ENCODE results near the gene KPNA6. TPM values are rescaled to one million over a fixed set of nuclear protein-coding genes. Genes with fewer than 3 reads are reported as not detected.
"Not testable (repeated sequence)": the region's sequence is repeated elsewhere in the genome, so short reads cannot be mapped to it uniquely, and the experiment has no call there.

KPNA6 gene
- 10 to 100 TPM; 59.6 to 82.8 TPM for total RNA-seq

DNA sequence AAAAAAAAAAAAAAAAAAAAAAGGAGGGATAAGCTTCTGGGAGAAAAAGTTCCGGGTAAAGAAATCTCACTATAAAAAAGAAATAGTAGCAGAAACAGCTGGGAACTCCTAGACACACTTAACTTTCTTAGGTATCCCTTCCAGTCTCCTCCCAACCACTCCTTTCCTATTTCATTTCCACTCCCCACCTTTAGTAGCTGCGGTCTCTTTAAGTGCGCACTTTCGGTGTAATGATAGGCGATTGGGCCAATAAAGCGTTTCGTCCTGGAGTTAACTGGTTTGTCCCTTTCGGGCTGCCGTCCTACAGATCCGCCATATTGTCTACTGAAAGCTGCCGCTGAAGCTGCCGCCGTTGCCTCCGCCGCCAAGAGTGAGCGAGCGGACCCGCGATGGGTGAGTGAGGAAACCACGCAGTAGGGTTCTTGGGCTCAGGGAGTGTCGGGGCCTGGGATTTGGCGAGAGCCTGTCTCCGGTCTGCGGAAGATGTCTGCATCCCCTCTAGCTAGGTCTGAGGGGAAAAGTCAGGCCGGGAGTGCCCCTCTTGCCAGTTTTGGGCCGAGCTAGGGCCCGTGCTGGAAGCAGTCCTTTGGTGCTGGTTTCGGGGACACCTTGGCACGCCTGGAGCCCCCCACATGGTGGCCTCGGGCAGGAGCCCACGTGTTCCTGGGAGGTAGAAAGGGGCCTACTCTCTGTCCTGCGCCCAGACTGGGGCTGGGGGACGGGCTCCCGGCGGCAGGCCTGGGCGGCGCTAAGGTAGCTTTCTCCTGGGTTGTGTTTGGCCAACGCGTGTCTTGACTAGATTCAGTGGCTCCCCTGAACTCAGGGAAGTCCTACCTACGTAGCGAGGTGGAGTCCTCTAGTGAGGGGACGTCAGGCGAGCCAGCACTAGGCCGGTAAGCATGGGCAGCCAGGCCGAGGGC lies at the start of gene KPNA6:
Gene KPNA6, plus strand, starts transcription at position 315 of the 920 bp plus-strand sequence. Its CDS starts 75 bp downstream, at position 390.
- H3K4me1 Mint-ChIP-seq: peaks cover 39% of the 10 kb centered on the region
- ATAC-seq (peak; percentile 87), DNase-seq (peak; percentile 95)
- no peaks in the 10 kb centered on the region for H3K27me3 Mint-ChIP-seq
- H3K4me3 Mint-ChIP-seq: peak within 1 kb of the TSS; percentile 96
- H3K36me3 Mint-ChIP-seq: peaks cover 4% of the 10 kb centered on the region
- CTCF ChIA-PET: interaction anchor here (0.7 to 4.5 kb wide), 24 partner anchors 10 to 362 kb away, joined by 3 to 32 read pairs (median 4); partner anchors contain the start of genes CCDC28B, TMEM39B and TXLNA
- H3K9me3 Mint-ChIP-seq (ENCODE audit: low read depth): no peaks in the 10 kb centered on the region
- peak within 1 kb of the TSS; percentile 95 for H3K27ac Mint-ChIP-seq

DNA sequence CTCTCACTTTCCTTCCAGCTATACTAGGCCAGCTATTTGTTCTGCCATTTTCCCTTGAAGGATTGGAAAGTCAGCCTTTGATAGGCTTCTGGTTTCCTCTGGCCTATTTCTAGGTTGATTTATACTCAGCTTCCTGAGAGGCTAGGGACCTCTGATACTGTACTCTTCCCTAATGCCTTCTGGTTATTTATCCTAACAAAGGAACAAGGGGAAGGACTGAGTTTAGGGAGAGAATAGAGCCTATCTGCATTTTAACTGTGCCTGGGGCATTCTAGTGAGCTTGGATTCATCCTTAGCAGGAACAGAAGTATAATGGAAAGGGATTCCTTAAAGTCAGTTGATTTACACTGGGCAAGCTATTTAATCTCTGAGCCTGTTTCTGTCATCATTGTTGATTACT lies 46.9 kb upstream of the KPNA6 start:
- no peak overlapping the region for H3K4me3 Mint-ChIP-seq
- H3K27me3 Mint-ChIP-seq: no peaks in the 10 kb centered on the region
- CTCF ChIA-PET: interaction anchor here (0.8 to 1.0 kb wide), 2 partner anchors 12 to 21 kb away, joined by 3 to 4 read pairs; partner anchors contain the start of gene TMEM39B
- no peak for DNase-seq
- no peaks in the 10 kb centered on the region for H3K9me3 Mint-ChIP-seq (ENCODE audit: low read depth)
- peaks cover 12% of the 10 kb centered on the region for H3K4me1 Mint-ChIP-seq
- H3K27ac Mint-ChIP-seq: peak overlapping the region; percentile 7
- ATAC-seq: no peak
- peaks cover 40% of the 10 kb centered on the region for H3K36me3 Mint-ChIP-seq

GRCh38 chr1:32062867-32063230 lies 45.0 kb upstream of the KPNA6 start:
- no peaks in the 10 kb centered on the region for H3K9me3 Mint-ChIP-seq (ENCODE audit: low read depth)
- H3K36me3 Mint-ChIP-seq: peaks cover 31% of the 10 kb centered on the region
- CTCF ChIA-PET: interaction anchor here (0.6 to 2.2 kb wide), 17 partner anchors 8 to 898 kb away, joined by 3 to 12 read pairs (median 3); partner anchors contain the start of gene TMEM39B
- peak overlapping the region; percentile 55 for H3K27ac Mint-ChIP-seq
- H3K27me3 Mint-ChIP-seq: no peaks in the 10 kb centered on the region
- no peak for ATAC-seq
- no peak for DNase-seq
- H3K4me1 Mint-ChIP-seq: peaks cover 18% of the 10 kb centered on the region
- no peak overlapping the region for H3K4me3 Mint-ChIP-seq

GRCh38 chr1:32063261-32063681 lies 44.6 kb upstream of the KPNA6 start:
- ATAC-seq (peak; percentile 58), DNase-seq (no peak)
- Mint-ChIP-seq H3K36me3 (peaks cover 30% of the 10 kb centered on the region), H3K4me1 (peaks cover 18% of the 10 kb centered on the region), H3K27me3 (no peaks in the 10 kb centered on the region), H3K4me3 (no peak overlapping the region), H3K27ac (no peak overlapping the region), H3K9me3 (ENCODE audit: low read depth) (no peaks in the 10 kb centered on the region)
- CTCF ChIA-PET: interaction anchor here (0.6 to 2.2 kb wide), 16 partner anchors 9 to 899 kb away, joined by 3 to 12 read pairs (median 3); partner anchors contain the start of gene TMEM39B

- H3K27ac Mint-ChIP-seq; DNase-seq; H3K27me3 Mint-ChIP-seq; H3K4me3 Mint-ChIP-seq; H3K9me3 Mint-ChIP-seq (ENCODE audit: low read depth): not testable (repeated sequence)
- Mint-ChIP-seq H3K4me1 (peaks cover 18% of the 10 kb centered on the region), H3K36me3 (peaks cover 15% of the 10 kb centered on the region)
- ATAC-seq: peak; percentile 4
- CTCF ChIA-PET: interaction anchor here (0.7 to 2.2 kb wide), 4 partner anchors 10 to 102 kb away, joined by 3 to 9 read pairs (median 4); partner anchors contain the start of gene KHDRBS1
These were observed 42.0 kb upstream of the KPNA6 start for GRCh38 chr1:32065613-32066488.

DNA sequence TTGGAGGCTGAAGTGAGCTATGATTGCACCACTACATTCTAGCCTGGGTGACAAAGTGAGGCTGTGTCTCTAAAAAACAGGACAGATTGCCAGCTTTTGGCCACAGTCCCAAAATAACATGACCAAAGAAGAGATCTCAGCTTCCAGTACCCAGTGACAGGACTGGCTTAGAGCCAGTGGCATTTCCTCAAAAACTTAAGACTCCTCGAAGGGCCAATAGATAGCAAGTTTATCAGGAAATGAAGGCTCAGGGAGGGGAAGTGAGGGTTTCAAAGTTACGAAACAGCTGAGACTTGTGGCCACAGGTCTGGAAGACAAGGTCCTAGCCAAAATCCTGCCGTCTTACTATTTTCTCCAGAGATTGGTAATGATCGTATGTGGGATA lies 41.4 kb upstream of the KPNA6 start:
- Mint-ChIP-seq H3K4me3 (peak overlapping the region; percentile 22), H3K27me3 (peaks cover 7% of the 10 kb centered on the region), H3K9me3 (ENCODE audit: low read depth) (no peaks in the 10 kb centered on the region), H3K4me1 (peaks cover 18% of the 10 kb centered on the region), H3K27ac (no peak overlapping the region), H3K36me3 (peaks cover 14% of the 10 kb centered on the region)
- DNase-seq (no peak), ATAC-seq (peak; percentile 47)
- CTCF ChIA-PET: interaction anchor here (0.5 to 2.2 kb wide), 4 partner anchors 10 to 102 kb away, joined by 3 to 9 read pairs (median 4); partner anchors contain the start of gene KHDRBS1

GRCh38 chr1:32068957-32069588 lies 38.8 kb upstream of the KPNA6 start:
- Mint-ChIP-seq H3K36me3 (peaks cover 2% of the 10 kb centered on the region), H3K9me3 (ENCODE audit: low read depth) (no peaks in the 10 kb centered on the region), H3K4me3 (no peak overlapping the region), H3K4me1 (peaks cover 34% of the 10 kb centered on the region), H3K27ac (no peak overlapping the region), H3K27me3 (peaks cover 7% of the 10 kb centered on the region)
- no peak for ATAC-seq
- CTCF ChIA-PET: interaction anchor here (0.6 to 1.4 kb wide), 2 partner anchors 56 to 82 kb away, joined by 3 read pairs; partner anchors contain the start of gene KHDRBS1
- DNase-seq: no peak

GRCh38 chr1:32071758-32072621 lies 35.9 kb upstream of the KPNA6 start:
- CTCF ChIA-PET: interaction anchor here (0.7 to 3.6 kb wide), 9 partner anchors 9 to 329 kb away, joined by 3 to 32 read pairs (median 4); partner anchors contain the start of genes KPNA6, MARCKSL1 and TXLNA
- ATAC-seq (no peak), DNase-seq (no peak)
- Mint-ChIP-seq H3K27ac (peak overlapping the region; percentile 86), H3K36me3 (peaks cover 4% of the 10 kb centered on the region), H3K4me3 (peak overlapping the region; percentile 83), H3K9me3 (ENCODE audit: low read depth) (no peaks in the 10 kb centered on the region), H3K4me1 (peaks cover 32% of the 10 kb centered on the region), H3K27me3 (peaks cover 7% of the 10 kb centered on the region)

DNA sequence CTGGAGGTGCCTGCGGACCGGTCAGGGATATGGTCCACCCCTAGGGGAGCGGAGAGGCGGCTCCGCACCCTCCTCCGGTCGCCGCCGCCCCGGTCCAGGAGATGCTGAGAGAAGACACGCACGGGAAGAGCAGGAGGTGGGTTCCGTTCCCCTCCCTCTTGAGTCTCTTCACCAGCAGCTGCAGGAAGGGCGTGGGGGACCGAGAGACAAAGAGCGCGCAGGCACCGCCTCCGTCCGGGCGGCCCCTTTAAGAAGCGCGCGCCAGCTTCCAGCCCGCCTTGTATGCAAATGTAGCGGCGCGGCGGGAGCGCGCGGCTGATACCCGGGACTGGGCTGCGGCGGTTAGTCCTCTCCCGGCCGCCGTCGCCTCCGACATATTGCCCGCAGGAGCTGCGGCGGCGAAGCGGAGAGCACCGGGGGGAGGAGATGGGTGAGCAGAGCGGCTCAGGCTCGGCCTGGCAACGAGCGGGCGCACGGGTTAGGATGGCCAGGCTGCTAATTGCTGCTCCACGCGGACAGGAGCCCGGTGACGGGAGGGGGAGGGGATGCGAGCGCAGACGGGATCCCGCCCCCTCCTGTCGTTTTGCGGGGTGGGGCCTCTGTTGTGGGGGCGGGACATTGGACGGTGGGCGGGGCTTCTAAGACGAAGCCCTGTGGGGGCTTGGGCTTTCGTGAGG lies 35.1 kb upstream of the KPNA6 start, which contains the start of gene TMEM39B:
Gene TMEM39B, plus strand, starts transcription at position 318 of the 677 bp plus-strand sequence. Its CDS starts 109 bp downstream, at position 427.
- peak within 1 kb of the TSS; percentile 83 for H3K4me3 Mint-ChIP-seq
- peak within 1 kb of the TSS; percentile 86 for H3K27ac Mint-ChIP-seq
- peaks cover 32% of the 10 kb centered on the region for H3K4me1 Mint-ChIP-seq
- peaks cover 10% of the 10 kb centered on the region for H3K36me3 Mint-ChIP-seq
- CTCF ChIA-PET: interaction anchor here (0.6 to 3.6 kb wide), 16 partner anchors 10 to 328 kb away, joined by 3 to 32 read pairs (median 4); partner anchors contain the start of genes KPNA6 and TXLNA
- peaks cover 7% of the 10 kb centered on the region for H3K27me3 Mint-ChIP-seq
- H3K9me3 Mint-ChIP-seq (ENCODE audit: low read depth): no peaks in the 10 kb centered on the region
- DNase-seq (peak; percentile 96), ATAC-seq (peak; percentile 89)

DNA sequence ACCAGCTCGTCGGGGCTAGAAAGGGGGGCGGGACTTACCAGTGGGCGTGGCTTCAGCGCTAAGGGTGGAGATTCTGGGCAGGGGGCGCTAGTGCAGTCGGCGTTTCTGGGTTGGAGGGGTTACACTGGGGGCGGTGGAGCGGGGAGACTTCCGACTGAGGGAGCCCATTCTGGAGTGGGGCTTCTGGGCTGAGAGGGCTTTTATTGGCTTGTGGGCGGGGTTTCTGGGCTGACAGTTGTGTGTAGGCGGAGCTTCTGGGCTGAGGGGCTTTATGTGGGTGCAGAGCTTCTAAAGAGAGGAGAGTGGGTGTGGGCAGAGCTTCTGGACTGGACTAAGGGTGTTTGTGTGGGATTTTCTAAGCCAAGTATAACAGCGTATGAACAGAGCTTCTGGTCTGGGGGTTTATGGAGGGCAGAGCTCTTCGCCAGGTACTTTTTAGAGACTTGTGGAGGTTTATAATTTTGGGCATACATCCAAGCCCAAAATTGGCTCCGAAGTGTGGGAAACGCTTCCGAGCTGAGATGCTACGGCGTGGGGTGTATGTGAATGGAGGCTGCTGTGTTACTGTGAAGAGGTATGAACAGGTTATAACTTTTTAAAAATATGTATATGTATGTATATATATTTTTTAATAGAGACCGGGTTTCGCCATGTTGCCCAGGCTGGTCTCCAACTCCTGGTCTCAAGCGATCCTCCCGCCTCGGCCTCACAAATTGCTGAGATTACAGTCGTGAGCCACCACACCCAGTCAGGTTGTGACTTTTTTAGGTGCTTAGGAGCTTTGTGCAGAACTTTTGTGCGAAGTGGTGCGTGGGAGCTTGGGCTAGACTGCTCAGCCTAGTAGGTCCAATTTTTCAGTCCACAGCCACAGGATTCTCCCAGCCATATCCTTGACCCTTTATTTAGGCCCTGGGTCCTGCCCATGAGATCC lies 34.3 kb upstream of the KPNA6 start:
- DNase-seq: no peak
- H3K4me3 Mint-ChIP-seq: peak overlapping the region; percentile 83
- peaks cover 7% of the 10 kb centered on the region for H3K27me3 Mint-ChIP-seq
- H3K9me3 Mint-ChIP-seq (ENCODE audit: low read depth): no peaks in the 10 kb centered on the region
- peaks cover 32% of the 10 kb centered on the region for H3K4me1 Mint-ChIP-seq
- H3K36me3 Mint-ChIP-seq: peaks cover 12% of the 10 kb centered on the region
- H3K27ac Mint-ChIP-seq: peak overlapping the region; percentile 86
- peak; percentile 43 for ATAC-seq
- CTCF ChIA-PET: interaction anchor here (0.5 to 3.6 kb wide), 20 partner anchors 11 to 702 kb away, joined by 3 to 32 read pairs (median 4); partner anchors contain the start of genes BSDC1, KPNA6 and TXLNA

Data from activated CD8-positive, alpha-beta memory T cell treated with anti-CD3 and anti-CD28 coated beads, Interleukin-2, amount 10 ng/mL, durations not matched to agents 7 days and 5 days (primary cell).